Gastrocnemius medialis (tissue), 4 donors: ENCODE measurements around the gene CEP70.
"Not testable (repeated sequence)": the region's sequence is repeated elsewhere in the genome, so short reads cannot be mapped to it uniquely, and the experiment has no call there.

Experiments used
- POLR2A ChIP-seq, 2 donors: fragments of 450-650 bp; IDR thresholded peaks; one replicate each; pipeline ENCODE4 v1.6.1; 2017; ENCODE audit warnings: antibody characterized with exemption in 2 of 2, mild to moderate bottlenecking in 2 of 2, moderate library complexity in 2 of 2
- TF ChIP-seq, protein P1 (sequence below), 5 experiments: fragments of 450-650 bp in 3 of 5; fragments of 200-600 bp in 2 of 5; sonication (generic) in 2 of 5; IDR thresholded peaks in 4 of 5; conservative IDR thresholded peaks in 1 of 5; 1 replicate in 4 of 5; 2 replicates in 1 of 5; pipeline ENCODE4 v1.5.1; 2016 to 2019; ENCODE audit warnings: antibody characterized with exemption in 5 of 5, mild to moderate bottlenecking in 3 of 5, moderate library complexity in 3 of 5

- TF ChIP-seq, protein P1, sequence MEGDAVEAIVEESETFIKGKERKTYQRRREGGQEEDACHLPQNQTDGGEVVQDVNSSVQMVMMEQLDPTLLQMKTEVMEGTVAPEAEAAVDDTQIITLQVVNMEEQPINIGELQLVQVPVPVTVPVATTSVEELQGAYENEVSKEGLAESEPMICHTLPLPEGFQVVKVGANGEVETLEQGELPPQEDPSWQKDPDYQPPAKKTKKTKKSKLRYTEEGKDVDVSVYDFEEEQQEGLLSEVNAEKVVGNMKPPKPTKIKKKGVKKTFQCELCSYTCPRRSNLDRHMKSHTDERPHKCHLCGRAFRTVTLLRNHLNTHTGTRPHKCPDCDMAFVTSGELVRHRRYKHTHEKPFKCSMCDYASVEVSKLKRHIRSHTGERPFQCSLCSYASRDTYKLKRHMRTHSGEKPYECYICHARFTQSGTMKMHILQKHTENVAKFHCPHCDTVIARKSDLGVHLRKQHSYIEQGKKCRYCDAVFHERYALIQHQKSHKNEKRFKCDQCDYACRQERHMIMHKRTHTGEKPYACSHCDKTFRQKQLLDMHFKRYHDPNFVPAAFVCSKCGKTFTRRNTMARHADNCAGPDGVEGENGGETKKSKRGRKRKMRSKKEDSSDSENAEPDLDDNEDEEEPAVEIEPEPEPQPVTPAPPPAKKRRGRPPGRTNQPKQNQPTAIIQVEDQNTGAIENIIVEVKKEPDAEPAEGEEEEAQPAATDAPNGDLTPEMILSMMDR (IDR thresholded peaks at IDR 0.05 in 4 of 5, conservative IDR thresholded peaks at IDR 0.05 in 1 of 5) = not testable (repeated sequence)
- not testable (repeated sequence) for TF ChIP-seq POLR2A (IDR thresholded peaks at IDR 0.05)
These were observed 140.1 kb downstream of the CEP70 start for GRCh38 chr3:138453940-138454339.
